Measurements from ENCODE around the gene C1QTNF2.
A peak's percentile ranks its signal among the peaks of the same experiment; 100 is the strongest.

C1QTNF2 gene

GRCh38 chr5:160369990-160370712 lies at the start of gene C1QTNF2:
Gene C1QTNF2 (minus strand): TSS chr5:160370626. CDS start chr5:160355011, 15,615 bp downstream.
- DNase-seq (ENCODE audit: low read depth), result no peak

- no peak for DNase-seq (ENCODE audit: low read depth)
Observed at GRCh38 chr5:160420331-160420610, 49.8 kb upstream of the C1QTNF2 start.

GRCh38 chr5:160419458-160420330 lies 49.3 kb upstream of the C1QTNF2 start:
- no peak for DNase-seq (ENCODE audit: low read depth)

- peak; percentile 77 for DNase-seq (ENCODE audit: low read depth)
Observed at GRCh38 chr5:160418561-160419457, 48.4 kb upstream of the C1QTNF2 start, which contains the start of gene SLU7. Gene SLU7 (minus strand): TSS chr5:160419081. CDS start chr5:160415294, 3,787 bp downstream.

- peak; percentile 80 for DNase-seq (ENCODE audit: low read depth)
Observed at GRCh38 chr5:160399402-160400353, 29.3 kb upstream of the C1QTNF2 start, which contains the start of gene FAM200C. Gene FAM200C (minus strand): TSS chr5:160400054. CDS start chr5:160395490, 4,564 bp downstream.

GRCh38 chr5:160398806-160399205 lies 28.4 kb upstream of the C1QTNF2 start:
- DNase-seq (ENCODE audit: low read depth), result no peak

- DNase-seq (ENCODE audit: low read depth), result no peak
Observed at GRCh38 chr5:160397492-160397891, 27.1 kb upstream of the C1QTNF2 start.

- DNase-seq (ENCODE audit: low read depth), result no peak
Observed at GRCh38 chr5:160395111-160395510, 24.7 kb upstream of the C1QTNF2 start.

- no peak for DNase-seq (ENCODE audit: low read depth)
Observed at GRCh38 chr5:160390787-160391696, 20.6 kb upstream of the C1QTNF2 start.

GRCh38 chr5:160387445-160387844 lies 17.0 kb upstream of the C1QTNF2 start:
- no peak for DNase-seq (ENCODE audit: low read depth)

- DNase-seq (ENCODE audit: low read depth), result no peak
Observed at GRCh38 chr5:160385496-160385895, 15.1 kb upstream of the C1QTNF2 start.

- no peak for DNase-seq (ENCODE audit: low read depth)
Observed at GRCh38 chr5:160384681-160385080, 14.3 kb upstream of the C1QTNF2 start.

GRCh38 chr5:160382346-160382745 lies 11.9 kb upstream of the C1QTNF2 start:
- no peak for DNase-seq (ENCODE audit: low read depth)

- DNase-seq (ENCODE audit: low read depth), result no peak
Observed at GRCh38 chr5:160380041-160380440, 9.6 kb upstream of the C1QTNF2 start.

- DNase-seq (ENCODE audit: low read depth), result no peak
Observed at GRCh38 chr5:160379511-160379910, 9.1 kb upstream of the C1QTNF2 start.

- DNase-seq (ENCODE audit: low read depth), result no peak
Observed at GRCh38 chr5:160378330-160378729, 7.9 kb upstream of the C1QTNF2 start.

- no peak for DNase-seq (ENCODE audit: low read depth)
Observed at GRCh38 chr5:160377651-160378050, 7.2 kb upstream of the C1QTNF2 start.

GRCh38 chr5:160376416-160376815 lies 6.0 kb upstream of the C1QTNF2 start:
- DNase-seq (ENCODE audit: low read depth), result no peak

GRCh38 chr5:160375701-160376100 lies 5.3 kb upstream of the C1QTNF2 start:
- DNase-seq (ENCODE audit: low read depth), result no peak

GRCh38 chr5:160375166-160375565 lies 4.7 kb upstream of the C1QTNF2 start:
- DNase-seq (ENCODE audit: low read depth), result no peak

All from CMK (cell line).